ENCODE data around the gene FASN.

Gene FASN

DNA sequence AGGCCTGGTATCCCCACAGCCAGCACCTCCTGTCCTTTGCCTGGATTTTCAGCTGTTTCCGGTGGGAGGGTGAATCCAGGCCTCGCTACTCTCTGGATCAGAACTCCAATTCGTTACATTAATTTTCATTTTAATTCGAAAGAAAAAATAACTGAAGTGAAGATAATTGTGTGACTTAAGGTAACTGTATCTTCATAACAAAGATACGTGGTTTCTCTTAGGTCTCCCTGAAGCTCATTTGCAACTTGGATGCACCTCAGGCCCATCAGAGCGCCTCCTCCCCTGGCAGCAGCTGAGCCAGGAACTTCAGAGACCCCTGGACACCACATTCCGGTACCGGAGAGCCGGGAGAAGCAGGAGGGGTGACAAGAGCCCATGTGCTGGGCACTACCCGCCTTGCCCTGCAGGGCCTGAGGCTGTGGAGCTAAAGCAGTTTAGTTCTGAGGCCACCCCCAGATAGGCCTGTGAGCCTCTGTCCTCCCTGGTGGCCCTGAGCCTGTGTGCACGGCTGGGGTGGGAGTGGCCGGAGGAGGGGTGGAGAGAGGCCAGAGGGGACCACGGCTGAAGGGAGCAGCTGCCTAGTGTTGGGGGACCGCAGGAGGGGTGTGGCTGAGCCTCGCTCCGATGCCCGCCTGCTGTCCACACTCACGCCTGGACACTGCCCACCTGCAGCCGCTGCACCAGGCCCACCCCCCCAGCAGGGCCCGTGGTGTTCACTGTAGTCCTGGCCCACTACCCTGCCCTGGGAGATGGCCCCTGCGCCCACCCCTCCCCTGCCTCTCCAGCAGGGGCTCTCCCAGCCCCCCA lies 21.0 kb downstream of the FASN start:
- no peak overlapping the region for H3K27ac ChIP-seq (ENCODE audit: low read length)

GRCh38 chr17:82076018-82076784 lies 21.8 kb downstream of the FASN start:
- H3K36me3 ChIP-seq (ENCODE audit: insufficient read depth, low read depth, low read length): peaks cover 32% of the 10 kb centered on the region
- H3K4me3 ChIP-seq (ENCODE audit: low read length): no peak overlapping the region
- peaks cover 5% of the 10 kb centered on the region; the same call in 1 of the 2 replicates for H3K27me3 ChIP-seq (ENCODE audit: insufficient read depth, low read length)
- no peaks in the 10 kb centered on the region for H3K4me1 ChIP-seq (ENCODE audit: insufficient read depth, low read length)
- H3K9ac ChIP-seq (ENCODE audit: low read depth, low read length): no peak overlapping the region
- H3K27ac ChIP-seq (ENCODE audit: low read length): no peak overlapping the region
- no peaks in the 10 kb centered on the region for H3K9me3 ChIP-seq (ENCODE audit: insufficient read depth, low read depth, low read length)

More for the DNA sequence above, 21.0 kb downstream of the FASN start:
- Histone ChIP-seq H3K36me3 (ENCODE audit: insufficient read depth, low read depth, low read length) (peaks cover 37% of the 10 kb centered on the region), H3K27me3 (ENCODE audit: insufficient read depth, low read length) (peaks cover 5% of the 10 kb centered on the region; the same call in 1 of the 2 replicates), H3K4me3 (ENCODE audit: low read length) (no peak overlapping the region), H3K9me3 (ENCODE audit: insufficient read depth, low read depth, low read length) (no peaks in the 10 kb centered on the region), H3K4me1 (ENCODE audit: insufficient read depth, low read length) (no peaks in the 10 kb centered on the region), H3K9ac (ENCODE audit: low read depth, low read length) (no peak overlapping the region)

DNA sequence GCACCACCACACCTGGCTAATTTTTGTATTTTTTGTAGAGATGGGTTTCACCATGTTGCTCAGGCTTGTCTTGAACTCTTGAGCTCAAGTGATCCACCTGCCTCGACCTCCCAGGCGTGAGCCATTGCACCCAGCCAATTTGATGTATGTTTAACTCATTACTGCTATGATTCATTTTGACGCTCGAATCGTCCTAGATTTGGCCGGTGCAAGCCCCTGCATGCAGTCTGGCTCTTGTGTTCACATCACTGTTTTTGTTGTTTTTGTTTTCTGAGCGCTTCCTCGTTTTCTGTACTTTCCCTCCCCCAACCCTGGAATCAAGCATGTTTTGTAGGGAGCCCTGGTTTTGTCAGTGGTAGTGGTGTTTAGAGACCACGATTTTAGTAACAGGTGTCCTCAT lies 24.6 kb downstream of the FASN start:
- peaks cover 5% of the 10 kb centered on the region; the same call in 1 of the 2 replicates for H3K27me3 ChIP-seq (ENCODE audit: insufficient read depth, low read length)
- H3K4me1 ChIP-seq (ENCODE audit: insufficient read depth, low read length): no peaks in the 10 kb centered on the region
- no peak overlapping the region for H3K4me3 ChIP-seq (ENCODE audit: low read length)
- H3K9ac ChIP-seq (ENCODE audit: low read depth, low read length): no peak overlapping the region
- no peak overlapping the region for H3K27ac ChIP-seq (ENCODE audit: low read length)
- no peaks in the 10 kb centered on the region for H3K9me3 ChIP-seq (ENCODE audit: insufficient read depth, low read depth, low read length)
- H3K36me3 ChIP-seq (ENCODE audit: insufficient read depth, low read depth, low read length): peaks cover 8% of the 10 kb centered on the region; the same call in 1 of the 2 replicates

DNA sequence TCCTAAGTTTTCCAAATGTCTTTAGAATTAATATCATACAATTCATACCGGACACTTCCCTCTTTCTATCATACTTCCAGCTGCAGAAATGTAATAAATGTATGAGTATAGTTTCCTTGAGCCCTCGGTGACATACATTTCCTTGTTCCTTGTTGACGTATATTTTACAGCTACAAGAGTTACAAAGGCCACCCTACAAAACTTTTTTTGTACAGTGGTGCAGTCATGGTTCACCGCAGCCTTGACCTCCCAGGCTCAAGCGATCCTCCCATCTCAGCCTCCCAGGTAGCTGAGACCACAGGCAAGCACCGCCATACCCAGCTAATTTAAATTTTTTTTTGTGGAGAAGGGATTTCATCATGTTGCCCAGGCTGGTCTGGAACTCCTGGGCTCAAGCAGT lies 25.2 kb downstream of the FASN start:
- Histone ChIP-seq H3K4me1 (ENCODE audit: insufficient read depth, low read length) (no peaks in the 10 kb centered on the region), H3K9me3 (ENCODE audit: insufficient read depth, low read depth, low read length) (no peaks in the 10 kb centered on the region), H3K36me3 (ENCODE audit: insufficient read depth, low read depth, low read length) (0 out of 2 replicates have a peak, but pooled peaks cover 3% of the 10 kb centered on the region), H3K27ac (ENCODE audit: low read length) (no peak overlapping the region), H3K4me3 (ENCODE audit: low read length) (no peak overlapping the region), H3K27me3 (ENCODE audit: insufficient read depth, low read length) (peaks cover 5% of the 10 kb centered on the region; the same call in 1 of the 2 replicates), H3K9ac (ENCODE audit: low read depth, low read length) (no peak overlapping the region)

GRCh38 chr17:82070611-82071010 lies 27.4 kb downstream of the FASN start:
- Histone ChIP-seq H3K4me1 (ENCODE audit: insufficient read depth, low read length) (peaks cover 4% of the 10 kb centered on the region; the same call in 1 of the 2 replicates), H3K9me3 (ENCODE audit: insufficient read depth, low read depth, low read length) (no peaks in the 10 kb centered on the region), H3K9ac (ENCODE audit: low read depth, low read length) (no peak overlapping the region), H3K27me3 (ENCODE audit: insufficient read depth, low read length) (peaks cover 5% of the 10 kb centered on the region; the same call in 1 of the 2 replicates), H3K27ac (ENCODE audit: low read length) (no peak overlapping the region), H3K36me3 (ENCODE audit: insufficient read depth, low read depth, low read length) (no peaks in the 10 kb centered on the region), H3K4me3 (ENCODE audit: low read length) (no peak overlapping the region)

GRCh38 chr17:82065638-82066303 lies 32.3 kb downstream of the FASN start, which contains the start of gene DUS1L:
TSS of gene DUS1L (minus strand) at chr17:82065804. CDS start at chr17:82065059, 745 bp downstream.
- Histone ChIP-seq H3K9me3 (ENCODE audit: insufficient read depth, low read depth, low read length) (no peaks in the 10 kb centered on the region), H3K27me3 (ENCODE audit: insufficient read depth, low read length) (no peaks in the 10 kb centered on the region), H3K27ac (ENCODE audit: low read length) (no peak within 1 kb of the TSS), H3K36me3 (ENCODE audit: insufficient read depth, low read depth, low read length) (peaks cover 26% of the 10 kb centered on the region), H3K4me1 (ENCODE audit: insufficient read depth, low read length) (peaks cover 4% of the 10 kb centered on the region; the same call in 1 of the 2 replicates), H3K4me3 (ENCODE audit: low read length) (peak within 1 kb of the TSS; percentile 76), H3K9ac (ENCODE audit: low read depth, low read length) (peak within 1 kb of the TSS; percentile 74)

DNA sequence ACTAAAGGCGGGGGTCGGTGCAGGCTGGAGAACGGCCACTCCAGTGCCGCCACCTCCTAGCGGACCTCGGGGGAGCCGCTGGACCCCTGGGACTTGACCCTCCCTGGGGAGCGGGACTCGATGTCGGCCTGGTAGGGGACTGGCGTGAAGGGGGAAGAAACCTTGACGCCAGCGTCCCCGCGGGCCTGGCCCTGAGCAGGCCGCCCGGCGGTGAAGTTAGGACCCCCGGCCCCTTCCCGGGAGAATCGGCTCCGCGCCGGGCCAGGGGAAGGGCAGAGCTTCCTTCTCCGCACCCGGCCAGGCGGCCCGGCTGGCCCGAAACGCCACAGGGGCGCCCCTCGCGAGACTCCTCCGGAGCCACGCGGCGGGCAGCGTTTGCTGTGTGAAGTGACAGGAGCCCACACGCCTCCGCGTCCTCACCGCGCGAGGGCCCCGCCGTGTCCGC lies 32.8 kb downstream of the FASN start:
- Histone ChIP-seq H3K9ac (ENCODE audit: low read depth, low read length) (peak overlapping the region; percentile 72), H3K27me3 (ENCODE audit: insufficient read depth, low read length) (no peaks in the 10 kb centered on the region), H3K36me3 (ENCODE audit: insufficient read depth, low read depth, low read length) (peaks cover 31% of the 10 kb centered on the region), H3K27ac (ENCODE audit: low read length) (no peak overlapping the region), H3K4me1 (ENCODE audit: insufficient read depth, low read length) (peaks cover 4% of the 10 kb centered on the region; the same call in 1 of the 2 replicates), H3K4me3 (ENCODE audit: low read length) (peak overlapping the region; percentile 76), H3K9me3 (ENCODE audit: insufficient read depth, low read depth, low read length) (no peaks in the 10 kb centered on the region)

GRCh38 chr17:82064433-82065192 lies 33.4 kb downstream of the FASN start:
- H3K4me3 ChIP-seq (ENCODE audit: low read length): peak overlapping the region; percentile 76
- H3K9me3 ChIP-seq (ENCODE audit: insufficient read depth, low read depth, low read length): no peaks in the 10 kb centered on the region
- no peaks in the 10 kb centered on the region for H3K27me3 ChIP-seq (ENCODE audit: insufficient read depth, low read length)
- H3K4me1 ChIP-seq (ENCODE audit: insufficient read depth, low read length): peaks cover 4% of the 10 kb centered on the region; the same call in 1 of the 2 replicates
- H3K27ac ChIP-seq (ENCODE audit: low read length): no peak overlapping the region
- peak overlapping the region; percentile 72; the same call in 1 of the 2 replicates for H3K9ac ChIP-seq (ENCODE audit: low read depth, low read length)
- H3K36me3 ChIP-seq (ENCODE audit: insufficient read depth, low read depth, low read length): peaks cover 31% of the 10 kb centered on the region

- peaks cover 34% of the 10 kb centered on the region for H3K36me3 ChIP-seq (ENCODE audit: insufficient read depth, low read depth, low read length)
- H3K4me3 ChIP-seq (ENCODE audit: low read length): peak overlapping the region; percentile 76; the same call in 1 of the 2 replicates
- no peak overlapping the region for H3K9ac ChIP-seq (ENCODE audit: low read depth, low read length)
- H3K4me1 ChIP-seq (ENCODE audit: insufficient read depth, low read length): peaks cover 4% of the 10 kb centered on the region; the same call in 1 of the 2 replicates
- no peaks in the 10 kb centered on the region for H3K27me3 ChIP-seq (ENCODE audit: insufficient read depth, low read length)
- no peaks in the 10 kb centered on the region for H3K9me3 ChIP-seq (ENCODE audit: insufficient read depth, low read depth, low read length)
- no peak overlapping the region for H3K27ac ChIP-seq (ENCODE audit: low read length)
Observed at GRCh38 chr17:82063424-82064415, 34.3 kb downstream of the FASN start.

DNA sequence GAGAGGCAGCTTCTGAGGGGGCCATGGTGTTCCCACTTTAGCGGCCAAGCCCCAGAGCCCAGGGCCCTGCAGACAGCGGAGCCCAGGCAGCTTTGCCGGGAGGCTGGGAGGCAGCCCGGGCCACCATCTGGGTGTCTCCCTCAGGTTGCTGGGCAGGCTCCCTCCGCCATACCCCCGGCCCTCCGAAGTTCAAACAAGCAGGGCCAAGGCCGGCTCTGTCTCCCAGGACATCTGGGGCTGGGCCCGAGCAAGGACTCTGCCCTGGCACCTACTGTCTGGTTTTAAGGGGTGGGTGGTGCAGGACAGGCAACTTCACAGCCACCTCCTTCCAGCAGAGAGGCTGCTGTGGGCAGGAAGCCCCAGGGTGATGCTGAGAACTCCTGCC lies 35.1 kb downstream of the FASN start:
- H3K27me3 ChIP-seq (ENCODE audit: insufficient read depth, low read length): no peaks in the 10 kb centered on the region
- H3K4me3 ChIP-seq (ENCODE audit: low read length): no peak overlapping the region
- H3K36me3 ChIP-seq (ENCODE audit: insufficient read depth, low read depth, low read length): peaks cover 42% of the 10 kb centered on the region
- H3K4me1 ChIP-seq (ENCODE audit: insufficient read depth, low read length): peaks cover 4% of the 10 kb centered on the region; the same call in 1 of the 2 replicates
- H3K27ac ChIP-seq (ENCODE audit: low read length): no peak overlapping the region
- H3K9me3 ChIP-seq (ENCODE audit: insufficient read depth, low read depth, low read length): no peaks in the 10 kb centered on the region
- H3K9ac ChIP-seq (ENCODE audit: low read depth, low read length): no peak overlapping the region
